Osteoblast (primary cell): ENCODE results near the gene LNX2. TPM values are rescaled to one million over a fixed set of nuclear protein-coding genes. Genes with fewer than 3 reads are reported as not detected.

Experiments
- DNase-seq: peaks from one replicate; pipeline ENCODE4 v3.0.0; 2011; ENCODE audit warnings: low spot score, mixed read lengths; ENCODE audit not compliant: insufficient read length; ENCODE audit errors: missing footprints
- H2AFZ ChIP-seq: 2 replicates; pipeline ENCODE4 v1.6.0; 2011; ENCODE audit warnings: mild to moderate bottlenecking, low read length
- H3K27ac ChIP-seq: 2 replicates; pipeline ENCODE4 v1.5.1; 2011; ENCODE audit warnings: mild to moderate bottlenecking, low read depth, low read length, moderate library complexity
- H3K27me3 ChIP-seq: 2 replicates; pipeline ENCODE4 v1.6.0; 2012; ENCODE audit warnings: mild to moderate bottlenecking, control low read depth, inconsistent platforms, low read length, moderate library complexity; ENCODE audit not compliant: insufficient read depth
- H3K36me3 ChIP-seq: 2 replicates; pipeline ENCODE4 v1.5.1; 2011; ENCODE audit warnings: mild to moderate bottlenecking, low read length, control low read depth, moderate library complexity; ENCODE audit not compliant: insufficient read depth
- H3K4me1 ChIP-seq: 2 replicates; pipeline ENCODE4 v1.5.1; 2011; ENCODE audit warnings: mild to moderate bottlenecking, low read length, control low read depth, moderate library complexity; ENCODE audit not compliant: insufficient read depth
- H3K4me2 ChIP-seq: 2 replicates; pipeline ENCODE4 v1.6.0; 2011; ENCODE audit warnings: mild to moderate bottlenecking, low read length; ENCODE audit not compliant: insufficient read depth
- H3K4me3 ChIP-seq: fragments of 200-600 bp; sonication (generic); 3 replicates; pipeline ENCODE4 v1.5.1; 2012; ENCODE audit warnings: mild to moderate bottlenecking, low read length, inconsistent platforms; ENCODE audit not compliant: insufficient read depth
- H3K79me2 ChIP-seq: 2 replicates; pipeline ENCODE4 v1.6.0; 2012; ENCODE audit warnings: mild to moderate bottlenecking, low read length, control low read depth, inconsistent platforms; ENCODE audit not compliant: insufficient read depth
- H3K9me3 ChIP-seq: 2 replicates; pipeline ENCODE4 v1.5.1; 2011; ENCODE audit warnings: low read depth, low read length, control low read depth
- H4K20me1 ChIP-seq: 2 replicates; pipeline ENCODE4 v1.6.0; 2012; ENCODE audit warnings: mild to moderate bottlenecking, low read length, control low read depth; ENCODE audit not compliant: insufficient read depth
- total RNA-seq: library from RNA; depleted of rRNA; stranded (reverse); fragments of >200 nt; gene quantifications from 2 replicates; pipeline ENCODE4 v1.2.3, GENCODE V29; 2012
- TF ChIP-seq, protein P1 (sequence below): IDR thresholded peaks from 2 replicates; pipeline ENCODE4 v1.5.1; 2011; ENCODE audit warnings: mild to moderate bottlenecking, low read depth, low read length, moderate library complexity; ENCODE audit errors: extremely low read depth

Gene LNX2
- total RNA-seq, 1 donor = 15.2 TPM

GRCh38 chr13:27593267-27593666 lies 27.1 kb downstream of the LNX2 start:
- Histone ChIP-seq H3K27ac (no peak overlapping the region), H3K4me1 (no peaks in the 10 kb centered on the region), H4K20me1 (no peaks in the 10 kb centered on the region), H3K36me3 (no peaks in the 10 kb centered on the region), H3K27me3 (no peaks in the 10 kb centered on the region), H3K79me2 (peaks cover 26% of the 10 kb centered on the region), H2AFZ (no peak overlapping the region), H3K9me3 (no peaks in the 10 kb centered on the region), H3K4me3 (no peak overlapping the region), H3K4me2 (no peak overlapping the region)
- TF ChIP-seq, protein P1, sequence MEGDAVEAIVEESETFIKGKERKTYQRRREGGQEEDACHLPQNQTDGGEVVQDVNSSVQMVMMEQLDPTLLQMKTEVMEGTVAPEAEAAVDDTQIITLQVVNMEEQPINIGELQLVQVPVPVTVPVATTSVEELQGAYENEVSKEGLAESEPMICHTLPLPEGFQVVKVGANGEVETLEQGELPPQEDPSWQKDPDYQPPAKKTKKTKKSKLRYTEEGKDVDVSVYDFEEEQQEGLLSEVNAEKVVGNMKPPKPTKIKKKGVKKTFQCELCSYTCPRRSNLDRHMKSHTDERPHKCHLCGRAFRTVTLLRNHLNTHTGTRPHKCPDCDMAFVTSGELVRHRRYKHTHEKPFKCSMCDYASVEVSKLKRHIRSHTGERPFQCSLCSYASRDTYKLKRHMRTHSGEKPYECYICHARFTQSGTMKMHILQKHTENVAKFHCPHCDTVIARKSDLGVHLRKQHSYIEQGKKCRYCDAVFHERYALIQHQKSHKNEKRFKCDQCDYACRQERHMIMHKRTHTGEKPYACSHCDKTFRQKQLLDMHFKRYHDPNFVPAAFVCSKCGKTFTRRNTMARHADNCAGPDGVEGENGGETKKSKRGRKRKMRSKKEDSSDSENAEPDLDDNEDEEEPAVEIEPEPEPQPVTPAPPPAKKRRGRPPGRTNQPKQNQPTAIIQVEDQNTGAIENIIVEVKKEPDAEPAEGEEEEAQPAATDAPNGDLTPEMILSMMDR = no peak
- no peak for DNase-seq

GRCh38 chr13:27592865-27593264 lies 27.5 kb downstream of the LNX2 start:
- Histone ChIP-seq H3K9me3 (no peaks in the 10 kb centered on the region), H3K4me1 (no peaks in the 10 kb centered on the region), H3K27ac (no peak overlapping the region), H3K79me2 (peaks cover 22% of the 10 kb centered on the region), H3K27me3 (no peaks in the 10 kb centered on the region), H4K20me1 (no peaks in the 10 kb centered on the region), H3K4me2 (no peak overlapping the region), H3K36me3 (no peaks in the 10 kb centered on the region), H2AFZ (no peak overlapping the region), H3K4me3 (no peak overlapping the region)
- TF ChIP-seq, protein P1 = no peak
- no peak for DNase-seq

- H3K27me3 ChIP-seq = no peaks in the 10 kb centered on the region
These were observed 31.9 kb downstream of the LNX2 start for GRCh38 chr13:27588405-27588804.

DNA sequence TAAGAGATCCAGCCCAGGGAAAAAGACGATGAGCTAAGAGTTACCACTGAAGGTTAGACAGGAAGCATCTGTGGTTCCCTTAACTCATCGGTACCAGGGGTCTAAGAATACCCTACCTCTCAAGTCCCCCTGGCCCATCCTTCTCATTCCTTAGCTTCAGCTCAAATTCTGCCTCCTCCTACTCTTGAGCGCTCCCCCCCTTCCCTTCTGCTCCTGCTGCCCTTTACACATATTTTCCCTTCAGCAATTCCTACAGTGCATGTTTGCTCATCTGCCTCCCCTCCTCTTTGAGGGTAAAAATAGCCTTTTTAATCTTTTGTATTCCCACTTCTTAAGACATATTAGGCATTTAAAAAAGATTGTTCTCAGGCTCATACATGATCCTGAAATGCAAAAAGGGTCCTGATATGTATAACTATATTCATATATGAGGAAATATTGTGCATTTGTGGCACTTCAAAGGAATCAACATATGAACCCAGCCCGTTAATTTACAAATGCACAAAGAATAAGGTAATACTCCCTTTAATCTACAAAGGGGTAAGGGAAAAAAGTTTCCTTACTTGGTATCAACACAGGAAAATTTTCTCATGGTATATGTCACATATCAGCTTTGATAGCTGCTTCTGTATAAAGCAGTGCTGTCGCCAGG lies 33.1 kb downstream of the LNX2 start:
- H3K4me2 ChIP-seq = no peak overlapping the region
- no peak overlapping the region for H3K4me3 ChIP-seq
- no peak for DNase-seq
- H3K36me3 ChIP-seq = no peaks in the 10 kb centered on the region
- peaks cover 9% of the 10 kb centered on the region for H3K4me1 ChIP-seq
- TF ChIP-seq, protein P1 = no peak
- H3K27me3 ChIP-seq = no peaks in the 10 kb centered on the region
- no peaks in the 10 kb centered on the region for H3K9me3 ChIP-seq
- H4K20me1 ChIP-seq = no peaks in the 10 kb centered on the region
- H3K27ac ChIP-seq = no peak overlapping the region
- H2AFZ ChIP-seq = no peak overlapping the region
- peaks cover 18% of the 10 kb centered on the region for H3K79me2 ChIP-seq

More at GRCh38 chr13:27588405-27588804, 31.9 kb downstream of the LNX2 start:
- H3K9me3 ChIP-seq = no peaks in the 10 kb centered on the region
- H2AFZ ChIP-seq = no peak overlapping the region
- no peaks in the 10 kb centered on the region for H3K36me3 ChIP-seq
- peaks cover 12% of the 10 kb centered on the region for H3K79me2 ChIP-seq
- H3K4me3 ChIP-seq = no peak overlapping the region
- no peak for DNase-seq
- no peak overlapping the region for H3K27ac ChIP-seq
- H4K20me1 ChIP-seq = no peaks in the 10 kb centered on the region
- TF ChIP-seq, protein P1 = no peak
- no peak overlapping the region for H3K4me2 ChIP-seq
- H3K4me1 ChIP-seq = peaks cover 8% of the 10 kb centered on the region
